GM21825 (cell line): Measurements from ENCODE around the gene FBL.
"Not testable (repeated sequence)": the region's sequence is repeated elsewhere in the genome, so short reads cannot be mapped to it uniquely, and the experiment has no call there.

Source experiments
- ATAC-seq: cut with Tn5 transposase; IDR thresholded peaks from one replicate; pipeline ENCODE4 v1.9.1; 2021; ENCODE audit warnings: mild to moderate bottlenecking, moderate library complexity; ENCODE audit not compliant: unreplicated experiment

FBL gene

DNA sequence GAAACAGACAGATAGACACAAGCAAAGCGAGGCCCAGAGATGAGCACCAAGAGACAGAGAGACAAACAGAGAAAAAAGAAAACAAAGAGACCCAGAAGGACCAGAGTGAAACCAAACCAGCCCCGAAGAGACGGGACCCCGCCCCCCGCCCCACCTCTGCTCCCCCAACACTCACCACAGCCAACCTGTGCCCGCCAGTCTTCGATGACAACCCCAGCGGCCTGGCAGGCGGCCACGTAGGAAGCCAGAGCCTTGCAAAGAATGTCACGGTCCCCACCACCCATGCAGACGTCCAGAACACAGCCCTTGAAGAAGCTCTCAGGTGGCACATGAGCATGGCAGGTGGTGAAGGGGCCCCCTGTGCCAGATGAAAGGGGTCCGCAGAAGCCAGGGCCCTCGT, 31.3 kb upstream of the FBL start:
- not testable (repeated sequence) for ATAC-seq

DNA sequence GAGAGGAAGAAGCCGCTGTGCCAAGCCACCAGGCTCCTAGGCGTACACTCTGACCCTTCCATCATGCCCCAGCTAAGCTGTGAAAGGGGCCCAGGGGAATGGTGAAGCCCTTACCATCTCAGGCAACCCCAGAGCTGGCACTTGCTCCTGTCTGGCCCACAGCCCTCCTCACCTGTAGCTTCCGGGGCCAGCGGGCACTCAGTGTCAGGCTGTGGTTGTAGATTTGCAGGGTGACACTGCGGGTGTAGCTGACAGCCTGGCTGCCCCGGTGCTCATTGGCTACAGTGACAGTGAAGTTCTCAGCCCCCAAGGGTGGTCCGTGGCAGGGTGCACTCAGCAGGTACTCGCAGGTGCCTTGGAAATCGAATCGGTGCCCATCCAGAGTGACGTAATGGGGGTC, 30.3 kb upstream of the FBL start:
- ATAC-seq, result not testable (repeated sequence)

DNA sequence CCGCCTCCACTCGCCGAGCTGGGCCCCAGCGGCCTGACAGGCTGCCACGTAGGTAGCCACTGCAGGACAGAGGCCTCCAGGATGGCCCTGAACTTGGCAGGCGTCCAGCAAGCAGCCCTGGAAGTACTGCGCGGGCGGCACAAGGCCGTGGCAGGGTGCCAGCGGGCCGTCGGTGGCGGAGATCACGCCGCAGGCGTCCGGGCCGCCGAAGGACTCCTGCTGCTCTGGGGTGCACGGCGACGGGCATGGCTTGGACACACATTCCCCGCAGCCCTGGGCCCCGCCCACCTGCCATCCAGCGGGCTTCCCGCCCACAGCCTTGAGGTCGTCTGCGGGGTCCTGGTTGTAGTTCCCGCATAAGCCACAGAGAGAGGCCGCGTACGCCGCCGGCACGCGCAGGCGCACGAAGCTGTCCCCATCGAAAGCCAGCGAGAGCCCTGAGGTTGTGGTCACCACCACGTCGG, 29.3 kb upstream of the FBL start:
- ATAC-seq, result not testable (repeated sequence)

DNA sequence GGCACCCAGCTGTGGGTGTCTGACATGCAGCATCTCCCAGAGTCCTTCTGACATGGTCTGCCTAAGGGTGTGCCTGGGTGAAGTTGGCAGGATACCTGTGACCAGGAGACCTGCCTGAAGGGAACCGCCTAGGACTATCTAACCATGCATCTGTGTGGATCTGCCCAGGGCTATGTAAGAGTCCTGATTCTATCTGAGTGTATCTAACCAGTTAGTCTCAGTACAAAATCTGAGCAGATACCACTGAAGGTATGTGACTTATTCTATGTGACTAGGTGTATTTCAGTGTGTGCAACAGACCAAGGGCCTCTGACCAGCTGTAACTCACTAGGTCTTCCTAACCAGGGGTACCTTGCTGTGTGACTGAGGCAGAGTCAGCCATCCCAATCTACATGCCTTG, 28.2 kb upstream of the FBL start:
- no peak for ATAC-seq

DNA sequence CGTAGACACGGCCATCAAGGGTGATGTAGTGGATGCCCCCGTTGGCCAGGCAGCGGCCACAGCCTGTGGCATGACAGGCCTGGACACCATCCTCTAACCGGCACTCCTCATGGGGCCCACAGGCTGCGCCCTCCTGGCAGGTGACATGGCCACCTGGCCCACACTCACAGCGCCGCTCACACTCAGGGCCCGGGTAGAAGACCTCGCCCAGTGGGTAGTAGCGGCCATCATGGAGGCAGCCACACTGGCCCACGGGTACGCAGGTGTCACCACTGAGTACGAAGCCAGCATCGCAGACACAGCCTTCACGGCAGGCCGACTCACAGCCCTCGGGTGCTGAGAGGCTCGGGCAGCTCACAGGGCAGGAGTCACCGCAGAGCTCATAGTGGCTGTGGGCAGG, 27.2 kb upstream of the FBL start:
- ATAC-seq, result no peak

DNA sequence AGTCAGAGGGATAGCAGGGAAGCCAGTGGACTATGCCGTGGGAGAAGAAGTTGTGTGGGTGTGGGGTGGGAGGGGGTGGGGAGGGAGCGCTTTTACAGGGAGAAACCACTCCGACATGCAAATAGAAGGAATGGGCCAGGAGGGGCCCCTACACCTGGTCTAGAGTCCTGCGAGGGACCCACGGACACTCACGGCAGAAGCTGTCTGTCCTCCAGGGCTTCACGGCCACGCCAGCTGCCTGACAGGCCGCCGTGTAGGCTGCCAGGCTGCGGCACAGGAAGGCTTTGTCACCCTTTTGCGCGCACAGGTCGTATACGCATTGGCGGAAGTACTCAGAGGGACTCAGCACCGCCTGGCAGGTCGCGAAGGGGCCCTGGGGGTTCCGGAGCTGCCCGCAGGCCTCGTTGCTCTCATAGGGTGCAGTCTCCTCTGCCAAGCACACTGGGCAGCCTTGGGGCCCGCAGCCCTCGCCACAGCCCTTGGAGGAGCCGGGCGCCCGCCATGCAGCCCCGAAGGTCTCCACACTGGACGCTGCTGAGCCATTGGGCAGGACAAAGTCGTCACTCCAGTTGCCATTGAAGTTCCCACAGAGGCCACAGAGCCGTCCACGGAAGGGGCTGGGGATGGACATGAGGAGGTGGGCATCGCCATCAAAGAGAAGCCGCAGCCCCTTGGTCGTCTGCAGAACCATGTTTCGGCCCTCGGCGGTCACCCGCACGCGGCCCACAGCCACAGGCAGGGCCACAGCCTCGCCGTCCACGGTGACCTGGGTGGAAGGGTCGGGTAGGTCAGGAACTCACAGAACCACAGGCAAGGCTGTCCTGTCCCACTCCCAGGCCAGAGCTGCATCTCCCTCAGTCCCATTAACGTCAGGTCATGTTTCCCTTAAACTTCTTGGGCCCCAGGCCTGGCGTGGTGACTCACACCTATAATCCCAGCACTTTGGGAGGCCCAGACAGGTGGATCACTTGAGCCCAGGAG, 26.0 kb upstream of the FBL start:
- ATAC-seq, result no peak

DNA sequence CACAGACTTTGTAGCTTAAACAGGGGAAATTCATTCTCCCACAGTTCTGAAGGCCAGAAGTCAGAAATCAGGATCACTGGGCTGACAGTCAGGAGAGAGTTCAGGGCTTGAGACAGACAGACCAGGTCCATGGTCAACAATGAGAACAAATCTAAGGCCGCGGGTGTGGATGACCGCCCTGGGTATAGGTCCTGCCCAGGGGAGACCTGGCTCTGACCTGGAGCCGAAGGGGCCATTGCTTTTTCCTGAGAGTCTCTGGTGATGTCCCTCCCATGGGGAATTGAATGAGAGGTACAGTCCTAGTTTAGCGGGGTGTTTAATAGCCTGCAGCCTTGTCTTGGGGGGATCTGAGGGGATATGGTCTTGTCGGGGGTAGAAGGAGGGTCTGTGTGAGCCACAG, 25.2 kb upstream of the FBL start:
- no peak for ATAC-seq

DNA sequence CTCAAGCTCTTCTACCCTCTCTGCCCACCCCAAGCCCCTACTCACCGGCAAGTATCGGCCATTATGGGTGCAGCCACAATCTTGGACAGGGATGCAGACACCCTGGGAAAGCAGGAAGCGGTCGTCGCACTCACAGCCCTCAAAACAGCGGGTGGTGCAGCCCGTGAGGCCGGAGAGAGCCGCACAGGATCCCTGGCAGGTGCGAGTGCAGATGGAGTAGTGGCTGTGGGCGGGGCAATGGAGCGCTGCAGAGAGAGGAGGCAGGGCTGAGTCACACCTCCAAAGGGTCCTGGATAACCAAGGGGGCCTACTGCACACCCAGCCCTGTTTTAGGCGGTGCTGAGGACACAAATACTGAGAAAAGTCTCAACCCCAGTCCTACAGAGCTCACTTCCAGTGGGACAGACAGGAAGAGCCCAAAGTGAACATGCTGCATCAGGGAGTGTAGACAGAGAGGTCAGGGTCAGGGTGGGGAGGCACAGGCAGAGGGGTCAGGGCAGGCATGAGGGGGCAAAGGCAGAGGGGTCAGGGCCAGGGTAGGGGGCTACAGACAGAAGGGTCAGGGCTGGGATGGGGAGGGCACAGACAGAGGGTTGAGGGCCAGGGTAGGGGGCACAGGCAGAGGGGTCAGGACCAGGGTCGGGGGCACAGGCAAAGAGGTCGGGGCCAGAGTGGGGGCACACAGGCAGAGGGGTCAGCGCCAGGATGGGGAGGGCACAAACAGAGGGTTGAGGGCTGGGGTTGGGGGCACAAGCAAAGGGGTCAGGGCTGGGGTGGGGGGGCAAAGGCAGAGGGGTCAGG, 24.2 kb upstream of the FBL start:
- ATAC-seq, result no peak

DNA sequence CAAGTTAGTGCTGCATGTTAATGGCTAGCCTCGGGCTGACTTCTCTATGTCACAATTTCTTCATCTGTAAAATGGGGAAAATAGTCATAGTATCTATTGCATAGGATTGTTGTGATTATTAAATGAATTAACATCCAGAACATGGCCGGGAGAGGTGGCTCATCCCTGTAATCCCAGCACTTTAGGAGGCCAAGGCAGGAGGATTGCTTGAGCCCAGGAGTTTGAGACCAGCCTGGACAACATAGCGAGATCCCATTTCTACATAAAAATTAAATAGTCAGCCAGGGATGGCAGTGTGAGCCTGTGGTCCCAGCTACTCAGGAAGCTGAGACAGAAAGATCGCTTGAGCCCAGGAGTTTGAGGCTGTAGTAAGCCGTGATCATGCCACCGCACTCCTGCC, 21.8 kb upstream of the FBL start:
- no peak for ATAC-seq

DNA sequence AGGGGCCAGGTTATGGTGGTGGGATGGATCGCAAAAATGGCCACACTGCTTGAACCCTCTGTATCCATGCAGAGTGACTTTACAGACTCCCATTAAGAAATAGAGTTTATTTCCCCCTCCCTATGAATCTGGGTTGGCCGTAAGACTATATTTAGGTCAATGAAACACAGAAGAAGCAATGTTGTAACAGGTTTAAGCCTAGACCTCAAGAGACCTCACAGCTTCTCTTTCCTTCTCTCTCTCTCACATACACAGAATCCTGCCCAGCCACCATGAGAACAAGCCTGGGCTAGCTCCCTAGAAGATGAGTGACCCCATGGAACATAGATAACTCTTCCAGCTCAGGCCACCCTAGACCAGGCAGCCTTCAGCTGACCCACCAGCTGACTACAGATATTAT, 21.0 kb upstream of the FBL start:
- no peak for ATAC-seq

DNA sequence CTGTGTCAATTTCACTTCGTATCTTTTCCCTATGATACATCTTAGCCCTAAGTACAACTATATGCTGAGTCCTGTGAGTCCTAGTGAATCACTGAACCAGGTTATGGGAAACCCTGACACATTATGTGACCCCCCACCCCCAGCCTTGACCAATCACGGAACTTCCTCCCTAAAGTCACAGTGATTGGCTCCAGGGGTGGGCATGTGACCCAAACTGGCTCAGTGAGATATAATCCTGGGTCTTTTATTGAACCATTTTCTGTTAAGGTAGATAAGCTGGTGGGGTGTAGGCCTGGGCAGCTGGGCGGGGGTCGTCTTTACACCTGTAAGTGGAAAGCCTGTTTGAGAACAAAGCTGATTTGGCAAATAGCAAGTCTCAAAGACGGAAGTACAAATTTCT, 19.8 kb upstream of the FBL start:
- ATAC-seq, result no peak

DNA sequence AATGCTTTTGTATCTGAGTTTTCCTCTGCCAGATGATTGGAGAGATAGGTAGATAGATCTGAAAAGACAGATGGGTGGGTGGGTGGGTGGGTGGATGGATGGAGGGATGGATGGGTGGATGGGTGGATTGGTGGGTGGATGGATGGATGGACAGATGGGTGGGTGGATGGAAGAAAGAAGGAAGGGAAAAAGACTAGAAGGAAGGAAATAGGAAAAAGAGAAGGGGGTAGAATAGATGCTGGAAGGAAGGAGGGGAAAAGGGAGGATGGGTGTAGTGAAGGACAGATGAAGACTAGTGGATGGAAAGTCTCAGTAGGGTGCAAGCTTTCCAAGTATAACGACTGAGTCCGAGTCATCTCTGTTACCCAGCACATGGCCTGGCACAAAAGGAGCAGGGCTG, 19.0 kb upstream of the FBL start:
- no peak for ATAC-seq

DNA sequence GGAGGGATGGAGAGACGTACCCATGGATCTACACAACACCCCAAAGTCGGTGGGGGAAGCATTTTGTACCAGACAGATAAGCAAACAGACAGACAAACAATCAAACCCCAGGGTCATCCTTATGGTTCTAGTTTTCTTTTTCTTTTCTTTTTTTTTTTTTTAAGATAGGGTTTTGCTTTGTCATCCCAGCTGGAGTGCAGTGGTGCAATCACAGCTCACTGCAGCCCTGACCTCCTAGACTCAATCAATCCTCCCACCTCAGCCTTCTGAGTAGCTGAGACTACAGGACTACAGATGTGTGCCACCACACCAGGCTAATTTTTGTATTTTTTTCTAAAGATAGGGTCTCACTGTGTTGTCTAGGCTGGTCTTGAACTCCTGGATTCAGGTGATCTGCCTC, 17.9 kb upstream of the FBL start:
- ATAC-seq, result no peak

DNA sequence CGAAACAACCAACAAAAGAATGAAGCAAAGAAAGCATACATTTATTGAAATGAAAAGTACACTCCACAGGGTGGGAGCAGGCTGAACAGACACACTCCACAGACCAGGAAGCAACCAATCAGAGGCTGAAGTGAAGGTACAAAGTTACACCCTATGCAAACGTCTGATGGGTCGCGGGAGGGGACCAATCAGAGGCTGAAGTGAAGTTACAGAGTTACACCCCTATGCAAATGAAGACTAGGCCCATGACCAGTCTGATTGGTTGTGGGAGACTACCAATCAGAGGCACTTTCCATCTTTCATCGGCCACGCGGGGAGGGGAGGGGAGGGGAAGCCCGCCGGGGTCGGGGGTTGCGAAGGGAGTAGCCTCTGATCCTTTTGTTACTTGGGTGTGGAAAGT, 12.4 kb upstream of the FBL start:
- ATAC-seq, result no peak

DNA sequence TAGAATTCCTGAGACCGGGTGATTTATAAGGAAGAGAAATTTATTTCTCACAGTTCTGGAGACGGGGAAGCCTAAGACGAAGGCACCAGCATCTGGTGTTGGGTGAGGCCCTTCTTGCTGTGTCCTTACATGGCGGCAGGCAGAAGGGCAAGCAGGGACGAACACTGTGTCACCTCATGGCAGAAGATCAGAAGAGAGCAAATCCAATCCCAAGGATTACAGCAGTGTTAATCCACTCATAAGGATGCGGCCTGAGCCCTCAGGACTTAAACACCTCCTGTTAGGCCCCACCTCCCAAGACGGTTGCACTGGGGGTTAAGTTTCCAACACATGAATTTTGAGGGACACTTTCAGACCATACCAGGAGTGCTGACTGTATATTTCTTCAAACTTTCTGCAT, 6.7 kb upstream of the FBL start:
- no peak for ATAC-seq

DNA sequence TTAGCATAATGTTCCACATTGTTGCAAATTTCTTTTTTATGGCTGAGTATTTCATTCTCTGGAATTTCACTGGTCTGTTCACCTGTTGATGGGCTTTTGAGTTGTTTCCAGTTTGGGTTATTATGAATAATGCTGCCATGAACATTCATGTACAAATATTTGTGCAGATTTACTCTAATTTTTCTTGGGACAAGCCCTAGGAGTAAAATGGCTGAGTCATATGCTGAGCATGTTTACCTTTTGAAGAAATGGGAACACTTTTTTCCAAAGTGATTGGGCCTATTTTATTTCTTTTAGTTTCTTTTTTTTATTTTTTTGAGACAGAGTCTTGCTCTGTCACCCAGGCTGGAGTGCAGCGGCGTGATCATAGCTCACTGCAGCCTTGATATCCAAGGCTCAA, 4.7 kb upstream of the FBL start:
- no peak for ATAC-seq

DNA sequence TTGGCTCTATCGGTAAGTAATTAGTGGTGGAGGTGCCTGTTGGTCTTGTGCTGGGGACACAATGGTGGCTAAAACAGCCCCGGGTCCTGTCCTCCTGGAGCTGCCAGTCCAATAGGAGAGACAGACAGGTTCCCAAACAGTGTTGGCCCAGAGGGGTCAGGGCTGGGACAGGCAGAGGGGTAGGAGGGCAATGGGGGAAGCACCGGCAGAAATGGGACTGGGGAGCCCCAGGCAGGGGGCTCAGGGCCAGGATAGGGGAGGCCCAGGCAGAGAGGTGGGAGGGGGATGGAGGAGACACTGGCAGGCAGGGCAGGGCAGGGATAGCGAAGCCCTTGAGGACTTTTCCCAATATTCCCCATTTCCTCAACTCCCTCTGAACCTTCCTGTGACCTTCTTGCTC, 2.2 kb upstream of the FBL start:
- no peak for ATAC-seq

DNA sequence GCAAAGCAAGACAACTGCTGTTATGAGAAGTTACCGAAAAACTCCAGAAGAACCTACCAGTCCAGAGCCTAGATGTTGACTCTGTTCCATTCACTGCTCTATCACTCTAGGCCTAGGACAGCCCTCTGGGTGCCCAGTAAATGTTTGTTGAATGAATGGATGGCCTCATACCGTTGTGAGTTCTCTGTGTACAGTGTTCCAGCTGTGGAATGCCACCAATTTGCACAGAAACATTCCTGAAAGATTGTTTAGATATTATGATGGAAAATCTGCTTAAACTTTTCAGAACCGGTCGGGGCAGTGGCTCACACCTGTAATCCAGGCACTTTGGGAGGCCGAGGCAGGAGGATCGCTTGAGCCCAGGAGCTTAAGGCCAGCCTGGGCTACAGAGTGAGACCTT, 1.3 kb upstream of the FBL start:
- no peak for ATAC-seq

DNA sequence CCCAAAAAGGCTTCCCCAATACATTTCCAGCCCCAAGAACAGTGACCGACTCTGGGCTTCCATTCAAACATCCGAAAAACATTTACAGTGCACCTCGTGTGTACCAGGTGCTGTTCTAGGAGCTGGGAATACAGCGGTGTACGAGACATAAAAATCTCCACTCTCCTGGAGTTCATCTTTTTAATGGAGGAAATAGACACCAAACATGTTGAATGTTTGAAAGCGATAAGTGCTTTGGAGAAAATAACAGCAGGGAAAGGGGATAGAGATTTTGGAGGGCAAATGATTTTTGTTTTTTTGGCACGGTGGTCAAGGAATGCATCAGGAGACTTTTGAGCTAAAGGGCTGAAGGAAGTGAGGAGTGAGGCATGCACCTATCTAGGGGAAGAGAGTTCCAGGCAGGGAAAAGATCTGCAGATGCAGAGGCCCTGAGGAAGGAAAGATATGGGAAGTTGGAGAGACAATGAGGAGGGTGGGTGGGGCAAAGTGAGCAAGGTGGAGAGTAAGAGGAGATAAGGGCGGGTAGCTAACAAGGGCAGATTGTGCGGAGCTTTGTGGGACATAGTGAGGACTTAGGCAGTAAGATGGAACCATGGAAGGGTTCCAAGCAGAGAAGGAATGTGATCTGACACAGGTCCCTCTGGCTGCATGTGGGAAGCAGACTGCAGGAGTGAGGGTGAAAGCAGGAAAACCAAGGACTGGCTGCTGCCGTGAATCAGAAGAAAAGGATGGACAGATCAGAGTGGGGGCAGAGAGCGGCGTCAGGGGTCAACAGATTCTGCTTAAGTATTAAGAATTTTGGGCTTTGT, 703 bp upstream of the FBL start:
- ATAC-seq, result no peak

DNA sequence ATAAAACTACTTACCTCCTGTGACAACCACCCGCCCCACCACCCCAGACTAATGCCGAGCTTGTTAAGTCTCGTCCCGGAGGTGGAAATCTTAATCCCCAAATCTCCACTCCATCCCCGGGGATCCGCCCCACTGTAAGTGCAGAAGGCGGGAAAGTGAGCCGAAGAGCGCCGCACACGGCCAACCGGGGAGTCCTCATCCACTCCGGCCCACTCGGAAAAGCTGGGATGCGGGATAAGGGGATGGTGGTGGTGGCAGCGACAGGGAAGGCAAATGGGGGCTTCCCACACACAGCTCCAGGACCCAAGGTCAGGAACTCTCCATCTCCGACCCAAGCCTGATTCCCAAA, 621 bp downstream of the FBL start:
- no peak for ATAC-seq

DNA sequence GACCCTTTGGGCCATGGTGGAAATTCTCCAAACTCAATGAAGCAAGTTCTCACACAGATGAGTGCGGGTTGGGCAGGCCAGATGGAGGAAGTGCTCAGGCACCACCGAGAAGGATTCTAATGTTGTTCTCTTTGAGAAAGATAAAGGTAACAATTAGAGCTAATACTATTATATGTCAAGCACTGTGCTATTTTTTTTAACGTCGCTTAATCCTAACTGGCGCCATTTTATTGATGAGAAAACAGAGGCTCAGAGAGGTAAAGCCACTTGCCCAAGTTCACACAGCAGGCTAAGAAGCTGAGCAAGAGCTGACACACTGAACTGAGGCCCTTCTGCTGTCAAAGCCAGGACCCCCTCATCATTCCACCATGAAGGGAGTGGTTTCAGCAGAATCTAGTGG, 1.0 kb downstream of the FBL start:
- no peak for ATAC-seq
